HepG2 (cell line): Measurements from ENCODE around the gene PLCG1. TPM values are rescaled to one million over a fixed set of nuclear protein-coding genes. Genes with fewer than 3 reads are reported as not detected.

ENCODE experiments used
- ELF1 ChIP-seq: sonication (generic); formaldehyde crosslinking; IDR thresholded peaks from 2 replicates; pipeline ENCODE4 v1.4.0; 2020; ENCODE audit warnings: missing genetic modification reagents
- GFI1 ChIP-seq: sonication (generic); formaldehyde crosslinking; IDR thresholded peaks from 2 replicates; pipeline ENCODE4 v1.5.0; 2020; ENCODE audit warnings: missing genetic modification reagents, mild to moderate bottlenecking, borderline replicate concordance
- GTF3A ChIP-seq: sonication (generic); formaldehyde crosslinking; conservative IDR thresholded peaks from 2 replicates; pipeline ENCODE4 v1.4.0; 2020; ENCODE audit warnings: mild to moderate bottlenecking, missing genetic modification reagents
- HNRNPLL ChIP-seq: fragments of 200-400 bp; formaldehyde crosslinking; IDR thresholded peaks from 2 replicates; pipeline ENCODE4 v1.6.1; 2017; ENCODE audit warnings: mild to moderate bottlenecking, low read depth, low read length; ENCODE audit not compliant: poor library complexity, severe bottlenecking
- MAFG ChIP-seq: sonication (generic); formaldehyde crosslinking; IDR thresholded peaks from 2 replicates; pipeline ENCODE4 v1.5.1; 2020; ENCODE audit warnings: mild to moderate bottlenecking, missing genetic modification reagents
- SMARCE1 ChIP-seq: fragments of 450-650 bp; IDR thresholded peaks from 2 replicates; pipeline ENCODE4 v1.6.1; 2017; ENCODE audit warnings: borderline replicate concordance
- SP4 ChIP-seq: sonication (generic); formaldehyde crosslinking; IDR thresholded peaks from 2 replicates; pipeline ENCODE4 v1.8.1; 2023; ENCODE audit warnings: mild to moderate bottlenecking, missing genetic modification reagents
- TP53 ChIP-seq: sonication (generic); formaldehyde crosslinking; conservative IDR thresholded peaks from 2 replicates; pipeline ENCODE4 v1.4.0; 2020; ENCODE audit warnings: missing genetic modification reagents
- TRIM24 ChIP-seq: sonication (generic); formaldehyde crosslinking; IDR thresholded peaks from 2 replicates; pipeline ENCODE4 v1.8.0; 2022; ENCODE audit warnings: mild to moderate bottlenecking, missing genetic modification reagents
- ZBTB3 ChIP-seq: sonication (generic); formaldehyde crosslinking; IDR thresholded peaks from 2 replicates; pipeline ENCODE4 v1.4.0; 2020; ENCODE audit warnings: low read depth, mild to moderate bottlenecking, moderate library complexity, missing genetic modification reagents, borderline replicate concordance
- ZFP62 ChIP-seq: sonication (generic); formaldehyde crosslinking; IDR thresholded peaks from 2 replicates; pipeline ENCODE4 v1.4.0; 2020; ENCODE audit warnings: missing genetic modification reagents
- ZNF331 ChIP-seq: sonication (generic); formaldehyde crosslinking; IDR thresholded peaks from 2 replicates; pipeline ENCODE4 v1.4.0; 2020; ENCODE audit warnings: missing genetic modification reagents
- polyA plus RNA-seq, 8 experiments: library from polyadenylated mRNA; depleted of rRNA in 3 of 8; stranded (reverse) in 7 of 8; unstranded in 1 of 8; fragments of >200 nt; fragmentation: Illumina TruSeq in 4 of 8; extraction: Trizol in 4 of 8; gene quantifications; 2 replicates each; pipeline versions ENCODE4 v1.2.1 to v1.2.3, GENCODE V29; 2011 to 2016; ENCODE audit warnings: low read depth in 4 of 8, missing spikeins in 1 of 8, mixed read lengths in 1 of 8; ENCODE audit not compliant: insufficient read depth in 1 of 8
- total RNA-seq, 5 experiments: library from RNA; depleted of rRNA; stranded (reverse); fragments of >200 nt; fragmentation: Illumina TruSeq; extraction: Trizol; gene quantifications; 2 replicates each; pipeline ENCODE4 v1.2.3, GENCODE V29; 2016; ENCODE audit warnings: low read depth in 1 of 5
- TF ChIP-seq, protein P1 (sequence below): sonication (generic); formaldehyde crosslinking; IDR thresholded peaks from 2 replicates; pipeline ENCODE4 v1.4.0; 2020; ENCODE audit warnings: mild to moderate bottlenecking, missing genetic modification reagents
- TF ChIP-seq, protein P2 (sequence below): sonication (generic); formaldehyde crosslinking; IDR thresholded peaks from 2 replicates; pipeline ENCODE4 v1.5.1; 2020; ENCODE audit warnings: missing genetic modification reagents, mild to moderate bottlenecking, borderline replicate concordance
- TF ChIP-seq, protein P3 (sequence below): sonication (generic); formaldehyde crosslinking; IDR thresholded peaks from 2 replicates; pipeline ENCODE4 v1.5.1; 2020; ENCODE audit warnings: missing genetic modification reagents, mild to moderate bottlenecking, borderline replicate concordance
- TF ChIP-seq, protein P4 (sequence below): sonication (generic); formaldehyde crosslinking; conservative IDR thresholded peaks from 2 replicates; pipeline ENCODE4 v1.4.0; 2020; ENCODE audit warnings: missing genetic modification reagents

Gene PLCG1
- total and polyA plus RNA-seq, 2 of the 13 experiments (the other 11 are each of a cell fraction or from before 2014, with no cell fraction given), result 85.3 to 158 TPM

DNA sequence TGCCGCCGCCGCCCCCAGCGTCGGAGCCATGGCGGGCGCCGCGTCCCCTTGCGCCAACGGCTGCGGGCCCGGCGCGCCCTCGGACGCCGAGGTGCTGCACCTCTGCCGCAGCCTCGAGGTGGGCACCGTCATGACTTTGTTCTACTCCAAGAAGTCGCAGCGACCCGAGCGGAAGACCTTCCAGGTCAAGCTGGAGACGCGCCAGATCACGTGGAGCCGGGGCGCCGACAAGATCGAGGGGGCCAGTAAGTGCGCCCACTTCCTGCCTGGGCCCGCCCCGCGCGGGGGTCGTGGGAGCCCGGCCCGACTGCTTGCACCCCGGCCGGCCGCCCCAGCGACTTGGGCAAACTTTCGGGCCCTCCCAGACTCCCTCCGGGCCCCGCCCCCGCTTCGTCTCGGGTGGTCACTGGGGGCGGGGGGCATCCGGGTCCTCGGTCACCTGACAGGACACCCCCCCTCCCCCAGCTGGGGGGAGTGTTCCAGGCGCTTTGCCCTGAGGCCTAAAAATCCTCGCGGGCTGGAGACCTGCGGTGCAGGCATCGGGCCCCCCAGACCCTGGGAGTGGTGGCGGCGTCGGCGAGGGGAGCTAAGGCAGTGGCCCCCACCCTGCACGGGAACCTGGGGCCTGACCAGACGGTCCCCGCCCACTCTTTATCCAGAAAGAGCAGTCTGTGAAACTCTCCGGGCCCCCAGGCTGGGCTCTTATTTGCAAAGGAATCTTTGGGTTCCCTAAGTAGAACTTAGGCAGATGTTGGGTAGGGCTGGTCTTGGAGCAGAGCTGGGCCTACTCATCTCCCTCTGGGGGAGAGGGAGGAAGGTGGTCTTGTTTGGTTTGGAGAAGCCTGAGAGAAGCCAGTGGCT, 501 bp downstream of the PLCG1 start (continued):
- TF ChIP-seq, protein P1, sequence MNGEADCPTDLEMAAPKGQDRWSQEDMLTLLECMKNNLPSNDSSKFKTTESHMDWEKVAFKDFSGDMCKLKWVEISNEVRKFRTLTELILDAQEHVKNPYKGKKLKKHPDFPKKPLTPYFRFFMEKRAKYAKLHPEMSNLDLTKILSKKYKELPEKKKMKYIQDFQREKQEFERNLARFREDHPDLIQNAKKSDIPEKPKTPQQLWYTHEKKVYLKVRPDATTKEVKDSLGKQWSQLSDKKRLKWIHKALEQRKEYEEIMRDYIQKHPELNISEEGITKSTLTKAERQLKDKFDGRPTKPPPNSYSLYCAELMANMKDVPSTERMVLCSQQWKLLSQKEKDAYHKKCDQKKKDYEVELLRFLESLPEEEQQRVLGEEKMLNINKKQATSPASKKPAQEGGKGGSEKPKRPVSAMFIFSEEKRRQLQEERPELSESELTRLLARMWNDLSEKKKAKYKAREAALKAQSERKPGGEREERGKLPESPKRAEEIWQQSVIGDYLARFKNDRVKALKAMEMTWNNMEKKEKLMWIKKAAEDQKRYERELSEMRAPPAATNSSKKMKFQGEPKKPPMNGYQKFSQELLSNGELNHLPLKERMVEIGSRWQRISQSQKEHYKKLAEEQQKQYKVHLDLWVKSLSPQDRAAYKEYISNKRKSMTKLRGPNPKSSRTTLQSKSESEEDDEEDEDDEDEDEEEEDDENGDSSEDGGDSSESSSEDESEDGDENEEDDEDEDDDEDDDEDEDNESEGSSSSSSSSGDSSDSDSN (CRISPR knock-in tag), result peak; percentile 74
- peak; percentile 23; the same call in 1 of the 2 replicates for TF ChIP-seq ZNF331 (CRISPR knock-in tag)
- TF ChIP-seq TRIM24 (CRISPR knock-in tag), result no peak
- 0 out of 2 replicates have a peak, but pooled peaks have one; percentile 51 for TF ChIP-seq MAFG (CRISPR knock-in tag)
- no peak for TF ChIP-seq TP53 (CRISPR knock-in tag)
- TF ChIP-seq, protein P2, sequence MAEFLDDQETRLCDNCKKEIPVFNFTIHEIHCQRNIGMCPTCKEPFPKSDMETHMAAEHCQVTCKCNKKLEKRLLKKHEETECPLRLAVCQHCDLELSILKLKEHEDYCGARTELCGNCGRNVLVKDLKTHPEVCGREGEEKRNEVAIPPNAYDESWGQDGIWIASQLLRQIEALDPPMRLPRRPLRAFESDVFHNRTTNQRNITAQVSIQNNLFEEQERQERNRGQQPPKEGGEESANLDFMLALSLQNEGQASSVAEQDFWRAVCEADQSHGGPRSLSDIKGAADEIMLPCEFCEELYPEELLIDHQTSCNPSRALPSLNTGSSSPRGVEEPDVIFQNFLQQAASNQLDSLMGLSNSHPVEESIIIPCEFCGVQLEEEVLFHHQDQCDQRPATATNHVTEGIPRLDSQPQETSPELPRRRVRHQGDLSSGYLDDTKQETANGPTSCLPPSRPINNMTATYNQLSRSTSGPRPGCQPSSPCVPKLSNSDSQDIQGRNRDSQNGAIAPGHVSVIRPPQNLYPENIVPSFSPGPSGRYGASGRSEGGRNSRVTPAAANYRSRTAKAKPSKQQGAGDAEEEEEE (CRISPR knock-in tag), result 0 out of 2 replicates have a peak, but pooled peaks have one; percentile 14
- no peak for TF ChIP-seq GTF3A
- 0 out of 2 replicates have a peak, but pooled peaks have one; percentile 23 for TF ChIP-seq ZBTB3 (CRISPR knock-in tag)
- peak; percentile 28; the same call in 1 of the 2 replicates for TF ChIP-seq ELF1
- TF ChIP-seq HNRNPLL, result peak; percentile 52
- no peak for TF ChIP-seq ZFP62 (CRISPR knock-in tag)
- TF ChIP-seq, protein P3, sequence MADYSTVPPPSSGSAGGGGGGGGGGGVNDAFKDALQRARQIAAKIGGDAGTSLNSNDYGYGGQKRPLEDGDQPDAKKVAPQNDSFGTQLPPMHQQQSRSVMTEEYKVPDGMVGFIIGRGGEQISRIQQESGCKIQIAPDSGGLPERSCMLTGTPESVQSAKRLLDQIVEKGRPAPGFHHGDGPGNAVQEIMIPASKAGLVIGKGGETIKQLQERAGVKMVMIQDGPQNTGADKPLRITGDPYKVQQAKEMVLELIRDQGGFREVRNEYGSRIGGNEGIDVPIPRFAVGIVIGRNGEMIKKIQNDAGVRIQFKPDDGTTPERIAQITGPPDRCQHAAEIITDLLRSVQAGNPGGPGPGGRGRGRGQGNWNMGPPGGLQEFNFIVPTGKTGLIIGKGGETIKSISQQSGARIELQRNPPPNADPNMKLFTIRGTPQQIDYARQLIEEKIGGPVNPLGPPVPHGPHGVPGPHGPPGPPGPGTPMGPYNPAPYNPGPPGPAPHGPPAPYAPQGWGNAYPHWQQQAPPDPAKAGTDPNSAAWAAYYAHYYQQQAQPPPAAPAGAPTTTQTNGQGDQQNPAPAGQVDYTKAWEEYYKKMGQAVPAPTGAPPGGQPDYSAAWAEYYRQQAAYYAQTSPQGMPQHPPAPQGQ (CRISPR knock-in tag), result peak; percentile 85; the same call in 1 of the 2 replicates
- no peak for TF ChIP-seq SMARCE1
- TF ChIP-seq, protein P4, sequence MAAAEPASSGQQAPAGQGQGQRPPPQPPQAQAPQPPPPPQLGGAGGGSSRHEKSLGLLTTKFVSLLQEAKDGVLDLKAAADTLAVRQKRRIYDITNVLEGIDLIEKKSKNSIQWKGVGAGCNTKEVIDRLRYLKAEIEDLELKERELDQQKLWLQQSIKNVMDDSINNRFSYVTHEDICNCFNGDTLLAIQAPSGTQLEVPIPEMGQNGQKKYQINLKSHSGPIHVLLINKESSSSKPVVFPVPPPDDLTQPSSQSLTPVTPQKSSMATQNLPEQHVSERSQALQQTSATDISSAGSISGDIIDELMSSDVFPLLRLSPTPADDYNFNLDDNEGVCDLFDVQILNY (CRISPR knock-in tag), result no peak; the same call in none of the 2 replicates
- TF ChIP-seq GFI1 (CRISPR knock-in tag), result peak; percentile 82
- 0 out of 2 replicates have a peak, but pooled peaks have one; percentile 48 for TF ChIP-seq SP4 (CRISPR knock-in tag)
